Smooth muscle cell of the coronary artery (primary cell): ENCODE data around the gene SSX4. TPM values are rescaled to one million over a fixed set of nuclear protein-coding genes. Genes with fewer than 3 reads are reported as not detected.

Experiments
- total RNA-seq: library from RNA; depleted of rRNA; stranded (reverse); fragments of >200 nt; gene quantifications from 2 replicates; pipeline ENCODE4 v1.2.3, GENCODE V29; 2014; ENCODE audit warnings: low replicate concordance

The SSX4 gene, protein sequence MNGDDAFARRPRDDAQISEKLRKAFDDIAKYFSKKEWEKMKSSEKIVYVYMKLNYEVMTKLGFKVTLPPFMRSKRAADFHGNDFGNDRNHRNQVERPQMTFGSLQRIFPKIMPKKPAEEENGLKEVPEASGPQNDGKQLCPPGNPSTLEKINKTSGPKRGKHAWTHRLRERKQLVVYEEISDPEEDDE
- total RNA-seq = not detected in 2 replicates

DNA sequence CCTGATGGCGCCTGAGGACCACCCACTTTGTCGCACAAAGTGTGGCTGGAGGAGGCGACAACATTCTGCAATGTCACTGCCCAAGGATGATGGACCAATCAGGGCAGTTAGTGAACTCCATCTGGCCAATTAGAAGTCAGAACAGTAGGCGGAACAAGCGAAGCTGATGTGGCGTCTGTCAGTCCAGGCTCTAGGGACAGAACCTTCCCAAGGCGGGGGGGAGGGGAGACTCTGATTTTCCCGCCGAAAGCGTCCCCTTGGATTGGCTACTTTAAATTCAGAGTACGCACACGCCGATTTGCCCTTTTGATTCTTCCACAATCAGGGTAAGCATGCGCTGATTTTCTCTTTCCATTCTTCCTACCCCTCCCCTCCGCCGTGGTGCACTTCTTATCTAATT lies at the start of gene SSX4:
Gene SSX4 (plus strand): TSS at position 301 of the 400 bp plus-strand sequence. CDS start 515 bp downstream, outside the sequence.

DNA sequence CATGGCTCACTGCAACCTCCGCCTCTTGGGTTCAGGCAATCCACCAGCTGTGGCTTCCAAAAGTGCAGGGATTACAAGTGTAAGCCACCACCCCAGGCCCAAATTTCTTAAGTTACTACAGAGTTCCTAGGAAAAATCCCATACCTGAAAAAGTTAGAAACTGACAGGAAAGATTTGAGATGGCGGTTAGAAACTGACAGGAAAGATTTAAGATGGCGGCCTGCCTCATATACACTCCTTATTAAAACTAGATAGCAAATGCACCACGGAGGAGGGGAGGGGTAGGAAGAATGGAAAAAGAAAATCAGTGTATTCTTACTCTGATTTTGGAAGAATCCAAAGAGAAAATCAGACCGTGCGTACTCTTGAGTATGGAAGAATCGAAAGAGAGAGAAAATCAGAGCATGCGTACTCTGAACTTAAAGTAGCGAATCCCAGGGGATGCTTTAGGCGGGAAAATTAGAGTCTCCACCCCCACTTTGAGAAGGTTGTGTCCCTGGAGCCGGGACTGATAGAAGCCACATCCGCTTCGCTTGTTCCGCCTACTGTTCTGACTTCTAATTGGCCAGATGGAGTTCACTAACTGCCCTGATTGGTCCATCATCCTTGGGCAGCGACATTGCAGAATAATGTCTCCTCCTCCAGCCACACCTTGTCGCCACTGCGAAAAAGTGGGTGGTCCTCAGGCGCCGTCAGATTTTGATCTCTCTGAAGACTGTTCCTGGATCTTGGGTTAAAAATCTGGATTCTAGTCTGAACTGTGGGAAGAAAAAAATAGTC lies 26.8 kb upstream of the SSX4 start, which contains the start of gene SSX3:
Gene SSX3 (minus strand): TSS at position 389 of the 780 bp plus-strand sequence. CDS start 1,454 bp downstream, outside the sequence.

DNA sequence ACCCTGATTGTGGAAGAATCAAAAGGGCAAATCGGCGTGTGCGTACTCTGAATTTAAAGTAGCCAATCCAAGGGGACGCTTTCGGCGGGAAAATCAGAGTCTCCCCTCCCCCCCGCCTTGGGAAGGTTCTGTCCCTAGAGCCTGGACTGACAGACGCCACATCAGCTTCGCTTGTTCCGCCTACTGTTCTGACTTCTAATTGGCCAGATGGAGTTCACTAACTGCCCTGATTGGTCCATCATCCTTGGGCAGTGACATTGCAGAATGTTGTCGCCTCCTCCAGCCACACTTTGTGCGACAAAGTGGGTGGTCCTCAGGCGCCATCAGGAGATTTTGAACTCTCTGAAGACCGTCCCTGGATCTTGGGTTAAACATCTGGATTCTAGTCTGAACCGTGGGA lies 28.5 kb downstream of the SSX4 start, which contains the start of gene SSX4B:
Gene SSX4B (minus strand): TSS at position 101 of the 400 bp plus-strand sequence. CDS start 588 bp downstream, outside the sequence.

Other genes with a start within 250 kb of the SSX4 start
- not detected in 2 replicates for gene SSX5, start 186.7 kb upstream of the SSX4 start, total RNA-seq
- not detected in 2 replicates for gene SSX1, start 128.1 kb upstream of the SSX4 start, total RNA-seq
- not detected in 2 replicates for gene SSX3, start 26.8 kb upstream of the SSX4 start, total RNA-seq
- gene SSX4B, start 28.4 kb downstream of the SSX4 start, total RNA-seq = not detected in 2 replicates
- gene SLC38A5, start 86.7 kb downstream of the SSX4 start, total RNA-seq = 21.9 and 54.9 TPM in 2 replicates
- gene FTSJ1, start 92.7 kb downstream of the SSX4 start, total RNA-seq = 27.4 and 56.0 TPM in 2 replicates
- gene PORCN, start 125.5 kb downstream of the SSX4 start, total RNA-seq = 9.8 and 17.6 TPM in 2 replicates
- 45.9 and 78.8 TPM in 2 replicates for gene EBP, start 138.3 kb downstream of the SSX4 start, total RNA-seq
- gene TBC1D25, start 156.2 kb downstream of the SSX4 start, total RNA-seq = 5.3 and 6.2 TPM in 2 replicates
- gene RBM3, start 190.9 kb downstream of the SSX4 start, total RNA-seq = 56.9 and 302 TPM in 2 replicates
- 170 and 335 TPM in 2 replicates for gene WDR13, start 214.0 kb downstream of the SSX4 start, total RNA-seq